Measurements from ENCODE around the gene GPBAR1. TPM values are rescaled to one million over a fixed set of nuclear protein-coding genes. Genes with fewer than 3 reads are reported as not detected.

GPBAR1 gene
- total and polyA plus RNA-seq, 9 of the 15 experiments (the other 6 are each of a cell fraction or from before 2014, with no cell fraction given) = not detected

- ATAC-seq = no peak
- Histone ChIP-seq H3K9me1 (ENCODE audit: control insufficient read depth, insufficient read depth, low read length) (no peaks in the 10 kb centered on the region), H3K4me3 (no peak overlapping the region), H2AFZ (ENCODE audit: low read depth, low read length) (no peak overlapping the region), H3K9me3 (replicated peaks; ENCODE audit: control insufficient read depth, insufficient read depth, low read depth, low read length) (no peaks in the 10 kb centered on the region), H3K9ac (ENCODE audit: insufficient read depth in 1 of 2, low read depth in 2 of 2, low read length in 2 of 2) (peak overlapping the region in 1 of 2 experiments; percentile 75; a peak in 1 of 4 replicates), H3K79me2 (ENCODE audit: control insufficient read depth, insufficient read depth, low read length) (peaks cover 25% of the 10 kb centered on the region), H3K27ac (ENCODE audit: extremely low read depth, low read depth, low read length) (no peak overlapping the region), H4K20me1 (replicated peaks; ENCODE audit: control insufficient read depth, insufficient read depth, low read length) (0 out of 2 replicates have a peak, but pooled peaks cover 8% of the 10 kb centered on the region), H3K36me3 (ENCODE audit: control insufficient read depth, insufficient read depth, low read length) (peaks cover 53% of the 10 kb centered on the region), H3K4me1 (replicated peaks in 1 of 2; ENCODE audit: control insufficient read depth in 2 of 2, insufficient read depth in 2 of 2, low read length in 2 of 2) (peaks cover 4 to 25% of the 10 kb centered on the region in 2 experiments; a peak in 3 of 5 replicates), H3K27me3 (ENCODE audit: control insufficient read depth in 2 of 2, insufficient read depth in 2 of 2, low read length in 2 of 2) (no peaks in the 10 kb centered on the region), H3K4me2 (ENCODE audit: insufficient read depth, low read length) (peak overlapping the region; percentile 89)
- no TSS peak for BruUV-seq (replicated peaks)
- POLR2A ChIA-PET = interaction anchor here (0.5 to 1.2 kb wide), 9 partner anchors 10 to 378 kb away, joined by 3 to 6 read pairs (median 3); partner anchors contain the start of gene GPBAR1
- 70% methylated on average over 3 of the region's 5 CpGs for WGBS (ENCODE audit: insufficient coverage, low coverage, missing lambda C conversion rate)
- CTCF ChIA-PET (ENCODE audit: low intra/inter-chr PET ratio) = interaction anchor here (0.7 to 2.0 kb wide), 2 partner anchors 84 to 124 kb away, joined by 3 to 8 read pairs; partner anchors contain the start of gene CATIP
- FAIRE-seq = no peak
- in situ Hi-C loops (cut with MboI) (no loop called here), intact Hi-C loops (cut with micrococcal nuclease) (loop anchor here (1.0 to 10.0 kb wide), 4 partner anchors 15 to 373 kb away; partner anchors contain the start of gene CATIP)
- no peak for DNase-seq (ENCODE audit: extremely low read depth in 1 of 4, low spot score in 3 of 4)
- TF ChIP-seq ZNF263 (CRISPR knock-in tag; IDR thresholded peaks at IDR 0.05; ENCODE audit: borderline replicate concordance) (no peak), ARID4B (CRISPR knock-in tag; IDR thresholded peaks at IDR 0.05) (no peak), ZBTB49 (CRISPR knock-in tag; IDR thresholded peaks at IDR 0.05; ENCODE audit: borderline replicate concordance) (no peak), POU5F1 (IDR thresholded peaks at IDR 0.05; ENCODE audit: borderline replicate concordance, low read depth, low read length, partially characterized antibody) (no peak), TCF3 (CRISPR knock-in tag; IDR thresholded peaks at IDR 0.05) (no peak), ZNF431 (CRISPR knock-in tag; IDR thresholded peaks at IDR 0.05) (0 out of 2 replicates have a peak, but pooled peaks have one; percentile 23), E2F1 (CRISPR knock-in tag; IDR thresholded peaks at IDR 0.05) (no peak), TRIM25 (IDR thresholded peaks at IDR 0.05; ENCODE audit: borderline replicate concordance) (no peak)
Observed at GRCh38 chr2:218271865-218272530, 11.2 kb downstream of the GPBAR1 start.

Data from K562 (cell line).